Mucosa of descending colon (tissue), 3 donors: ENCODE data around the gene PLPP6. TPM values are rescaled to one million over a fixed set of nuclear protein-coding genes. Genes with fewer than 3 reads are reported as not detected.
"Not testable (repeated sequence)": the region's sequence is repeated elsewhere in the genome, so short reads cannot be mapped to it uniquely, and the experiment has no call there.

Experiments
- ATAC-seq: fragments of 200-7000 bp; cut with Tn5 transposase; one replicate; pipeline ENCODE4 v1.9.1; 2020; ENCODE audit warnings: mild to moderate bottlenecking, moderate library complexity
- DNase-seq, 3 donors: peaks; one replicate each; pipeline ENCODE4 v3.0.0-alpha.2; 2020
- H3K36me3 ChIP-seq: fragments of 200-600 bp; one replicate; pipeline ENCODE4 v1.8.0; 2021; ENCODE audit warnings: low read depth, mild to moderate bottlenecking
- H3K4me1 ChIP-seq: fragments of 200-600 bp; one replicate; pipeline ENCODE4 v1.8.0; 2021; ENCODE audit warnings: low read depth, mild to moderate bottlenecking
- H3K4me3 ChIP-seq: fragments of 200-600 bp; one replicate; pipeline ENCODE4 v1.8.0; 2021; ENCODE audit warnings: mild to moderate bottlenecking
- H3K9me3 ChIP-seq: fragments of 200-600 bp; one replicate; pipeline ENCODE4 v1.8.0; 2021; ENCODE audit warnings: mild to moderate bottlenecking
- CTCF ChIP-seq: fragments of 200-600 bp; IDR thresholded peaks from one replicate; pipeline ENCODE4 v1.8.0; 2022; ENCODE audit warnings: antibody characterized with exemption, mild to moderate bottlenecking
- intact Hi-C, 2 donors: fragments of 100-400 bp; cut with DNase I in 1 of 2; cut with micrococcal nuclease in 1 of 2; formaldehyde crosslinking; loops; one replicate each; pipeline versions ENCODE4 v1.11.0 to v1.11.1; 2022; cut with DNase I, micrococcal nuclease
- total RNA-seq, 3 donors: library from RNA; stranded (reverse); fragmentation: NEBNext Ultra II Directional in 2 of 3; extraction: Animal tissue kit (Norgen Biotek cat#: 25700) in 2 of 3; gene quantifications; one replicate each; pipeline versions ENCODE4 v1.2.1 to v1.2.4, GENCODE V29; 2021 to 2023
- donor health status: DM: no; HTN: no; CAD: no; lungs with moderate emphysema.
- donor health status: DM: no; HTN: no; CAD: no.
- donor health status: DM: no; HTN: yes; CAD: no.

The PLPP6 gene
- total RNA-seq, 3 donors from 2014 or later: 9.5 to 21.5 (median 17.2) TPM

- Histone ChIP-seq H3K4me1 (peaks cover 5% of the 10 kb centered on the region), H3K9me3 (no peaks in the 10 kb centered on the region), H3K36me3 (no peaks in the 10 kb centered on the region), H3K4me3 (no peak overlapping the region)
- ATAC-seq (no peak), DNase-seq (no peak)
- no peak for TF ChIP-seq CTCF
- intact Hi-C loops: no loop called here
Measured at GRCh38 chr9:4656621-4657020, 5.5 kb upstream of the PLPP6 start.

- Histone ChIP-seq H3K4me3 (no peak overlapping the region), H3K9me3 (no peaks in the 10 kb centered on the region), H3K36me3 (no peaks in the 10 kb centered on the region), H3K4me1 (peaks cover 5% of the 10 kb centered on the region)
- TF ChIP-seq CTCF: no peak
- ATAC-seq: peak; percentile 5
- intact Hi-C loops: no loop called here
- DNase-seq: no peak
Measured at GRCh38 chr9:4657426-4658159, 4.5 kb upstream of the PLPP6 start.

GRCh38 chr9:4660665-4661064 is 1.4 kb upstream of the PLPP6 start:
- peaks cover 17% of the 10 kb centered on the region for H3K4me1 ChIP-seq
- intact Hi-C loops, DNase-seq, H3K36me3 ChIP-seq, H3K4me3 ChIP-seq, ATAC-seq, H3K9me3 ChIP-seq: not testable (repeated sequence)

- Histone ChIP-seq H3K36me3 (no peaks in the 10 kb centered on the region), H3K9me3 (no peaks in the 10 kb centered on the region), H3K4me3 (no peak overlapping the region), H3K4me1 (peaks cover 17% of the 10 kb centered on the region)
- no peak for ATAC-seq
- intact Hi-C loops: no loop called here
- DNase-seq: no peak
- no peak for TF ChIP-seq CTCF
Measured at GRCh38 chr9:4661165-4661564, 929 bp upstream of the PLPP6 start.

GRCh38 chr9:4661611-4662010 is 483 bp upstream of the PLPP6 start:
- peaks cover 17% of the 10 kb centered on the region for H3K4me1 ChIP-seq
- no peak for TF ChIP-seq CTCF
- intact Hi-C loops: no loop called here
- no peaks in the 10 kb centered on the region for H3K9me3 ChIP-seq
- ATAC-seq (no peak), DNase-seq (no peak)
- no peak overlapping the region for H3K4me3 ChIP-seq
- no peaks in the 10 kb centered on the region for H3K36me3 ChIP-seq

GRCh38 chr9:4662989-4663792 is 1.1 kb downstream of the PLPP6 start:
- H3K4me1 ChIP-seq: peaks cover 16% of the 10 kb centered on the region
- intact Hi-C loops: no loop called here
- peak; percentile 45 for ATAC-seq
- TF ChIP-seq CTCF: no peak
- H3K36me3 ChIP-seq: no peaks in the 10 kb centered on the region
- H3K4me3 ChIP-seq: no peak overlapping the region
- DNase-seq: no peak
- H3K9me3 ChIP-seq: no peaks in the 10 kb centered on the region
